Femur (tissue), 1 donor: ENCODE data around the gene ZDHHC11.

Experiments used
- DNase-seq: peaks from one replicate; pipeline ENCODE4 v3.0.0-alpha.2; 2017

The ZDHHC11 gene

GRCh38 chr5:878125-878524 lies 27.3 kb upstream of the ZDHHC11 start:
- no peak for DNase-seq

- no peak for DNase-seq
Observed at GRCh38 chr5:876398-877365, 25.9 kb upstream of the ZDHHC11 start.

GRCh38 chr5:875931-876330 lies 25.1 kb upstream of the ZDHHC11 start:
- no peak for DNase-seq

GRCh38 chr5:873328-873727 lies 22.5 kb upstream of the ZDHHC11 start:
- DNase-seq = no peak

- DNase-seq = no peak
Observed at GRCh38 chr5:872301-872700, 21.5 kb upstream of the ZDHHC11 start.

GRCh38 chr5:871596-872298 lies 21.0 kb upstream of the ZDHHC11 start:
- DNase-seq = no peak

GRCh38 chr5:870956-871355 lies 20.2 kb upstream of the ZDHHC11 start:
- DNase-seq = no peak

GRCh38 chr5:868428-869135 lies 17.8 kb upstream of the ZDHHC11 start:
- DNase-seq = no peak

GRCh38 chr5:867300-867870 lies 16.6 kb upstream of the ZDHHC11 start:
- no peak for DNase-seq

GRCh38 chr5:865771-866170 lies 15.0 kb upstream of the ZDHHC11 start:
- DNase-seq = no peak

GRCh38 chr5:865168-865521 lies 14.4 kb upstream of the ZDHHC11 start:
- DNase-seq = no peak

- DNase-seq = no peak
Observed at GRCh38 chr5:864492-865167, 13.8 kb upstream of the ZDHHC11 start.

- DNase-seq = no peak
Observed at GRCh38 chr5:863244-863805, 12.5 kb upstream of the ZDHHC11 start.

GRCh38 chr5:862367-863243 lies 11.8 kb upstream of the ZDHHC11 start:
- DNase-seq = no peak

GRCh38 chr5:861442-862366 lies 10.9 kb upstream of the ZDHHC11 start:
- DNase-seq = no peak

- DNase-seq = no peak
Observed at GRCh38 chr5:860506-861150, 9.8 kb upstream of the ZDHHC11 start.

GRCh38 chr5:859798-860296 lies 9.1 kb upstream of the ZDHHC11 start:
- DNase-seq = no peak

- no peak for DNase-seq
Observed at GRCh38 chr5:859391-859790, 8.6 kb upstream of the ZDHHC11 start.

- no peak for DNase-seq
Observed at GRCh38 chr5:858726-859125, 7.9 kb upstream of the ZDHHC11 start.
